HepG2 (cell line): ENCODE results near the gene PPY. TPM values are rescaled to one million over a fixed set of nuclear protein-coding genes. Genes with fewer than 3 reads are reported as not detected.

Experiments
- AFF4 ChIP-seq: sonication (generic); formaldehyde crosslinking; IDR thresholded peaks from 2 replicates; pipeline ENCODE4 v1.4.0; 2020; ENCODE audit warnings: missing genetic modification reagents
- AHDC1 ChIP-seq: sonication (generic); formaldehyde crosslinking; IDR thresholded peaks from 2 replicates; pipeline ENCODE4 v1.5.1; 2020; ENCODE audit warnings: mild to moderate bottlenecking, missing genetic modification reagents, borderline replicate concordance
- GATAD2A ChIP-seq: IDR thresholded peaks from 2 replicates; pipeline ENCODE4 v1.6.1; 2016
- NCOA1 ChIP-seq: sonication (generic); formaldehyde crosslinking; IDR thresholded peaks from 2 replicates; pipeline ENCODE4 v1.9.0; 2021; ENCODE audit warnings: missing genetic modification reagents
- PLSCR1 ChIP-seq: sonication (generic); formaldehyde crosslinking; IDR thresholded peaks from 2 replicates; pipeline ENCODE4 v1.5.0; 2020; ENCODE audit warnings: missing genetic modification reagents, mild to moderate bottlenecking, borderline replicate concordance
- RFX1 ChIP-seq: fragments of 450-650 bp; IDR thresholded peaks from 2 replicates; pipeline ENCODE4 v1.6.1; 2017
- SNAPC4 ChIP-seq: sonication (generic); formaldehyde crosslinking; IDR thresholded peaks from 2 replicates; pipeline ENCODE4 v1.4.0; 2020; ENCODE audit warnings: mild to moderate bottlenecking, missing genetic modification reagents
- SOX5 ChIP-seq: IDR thresholded peaks from 2 replicates; pipeline ENCODE4 v1.6.1; 2016; ENCODE audit warnings: borderline replicate concordance
- polyA plus RNA-seq, 8 experiments: library from polyadenylated mRNA; depleted of rRNA in 3 of 8; stranded (reverse) in 7 of 8; unstranded in 1 of 8; fragments of >200 nt; fragmentation: Illumina TruSeq in 4 of 8; extraction: Trizol in 4 of 8; gene quantifications; 2 replicates each; pipeline versions ENCODE4 v1.2.1 to v1.2.3, GENCODE V29; 2011 to 2016; ENCODE audit warnings: low read depth in 4 of 8, missing spikeins in 1 of 8, mixed read lengths in 1 of 8; ENCODE audit not compliant: insufficient read depth in 1 of 8
- total RNA-seq, 5 experiments: library from RNA; depleted of rRNA; stranded (reverse); fragments of >200 nt; fragmentation: Illumina TruSeq; extraction: Trizol; gene quantifications; 2 replicates each; pipeline ENCODE4 v1.2.3, GENCODE V29; 2016; ENCODE audit warnings: low read depth in 1 of 5

Gene PPY
- total and polyA plus RNA-seq, 2 of the 13 experiments (the other 11 are each of a cell fraction or from before 2014, with no cell fraction given): not detected

- TF ChIP-seq PLSCR1 (CRISPR knock-in tag): no peak
- TF ChIP-seq NCOA1 (CRISPR knock-in tag): no peak
- 0 out of 2 replicates have a peak, but pooled peaks have one; percentile 23 for TF ChIP-seq AHDC1 (CRISPR knock-in tag)
- no peak for TF ChIP-seq SOX5 (CRISPR knock-in tag)
- TF ChIP-seq SNAPC4 (CRISPR knock-in tag): no peak
- TF ChIP-seq AFF4 (CRISPR knock-in tag): no peak
- TF ChIP-seq GATAD2A (CRISPR knock-in tag): peak; percentile 23; the same call in 1 of the 2 replicates
- TF ChIP-seq RFX1: no peak
These were observed 34.9 kb upstream of the PPY start (continued) for GRCh38 chr17:43976963-43977837.
